SK-N-SH (cell line): ENCODE measurements around the gene LSP1.

Experiments
- CHD2 ChIP-seq: fragments of 150-350 bp; IDR thresholded peaks from 2 replicates; pipeline ENCODE4 v1.6.1; 2018; ENCODE audit warnings: low read length; ENCODE audit not compliant: partially characterized antibody
- POLR2AphosphoS5 ChIP-seq: IDR thresholded peaks from 2 replicates; pipeline ENCODE4 v1.6.1; 2012; ENCODE audit warnings: low read depth, low read length
- TF ChIP-seq, protein P1 (sequence below): fragments of 200-600 bp; sonication (generic); IDR thresholded peaks from 2 replicates; pipeline ENCODE4 v1.6.1; 2017; ENCODE audit warnings: antibody characterized with exemption, mild to moderate bottlenecking, moderate library complexity

DNA sequence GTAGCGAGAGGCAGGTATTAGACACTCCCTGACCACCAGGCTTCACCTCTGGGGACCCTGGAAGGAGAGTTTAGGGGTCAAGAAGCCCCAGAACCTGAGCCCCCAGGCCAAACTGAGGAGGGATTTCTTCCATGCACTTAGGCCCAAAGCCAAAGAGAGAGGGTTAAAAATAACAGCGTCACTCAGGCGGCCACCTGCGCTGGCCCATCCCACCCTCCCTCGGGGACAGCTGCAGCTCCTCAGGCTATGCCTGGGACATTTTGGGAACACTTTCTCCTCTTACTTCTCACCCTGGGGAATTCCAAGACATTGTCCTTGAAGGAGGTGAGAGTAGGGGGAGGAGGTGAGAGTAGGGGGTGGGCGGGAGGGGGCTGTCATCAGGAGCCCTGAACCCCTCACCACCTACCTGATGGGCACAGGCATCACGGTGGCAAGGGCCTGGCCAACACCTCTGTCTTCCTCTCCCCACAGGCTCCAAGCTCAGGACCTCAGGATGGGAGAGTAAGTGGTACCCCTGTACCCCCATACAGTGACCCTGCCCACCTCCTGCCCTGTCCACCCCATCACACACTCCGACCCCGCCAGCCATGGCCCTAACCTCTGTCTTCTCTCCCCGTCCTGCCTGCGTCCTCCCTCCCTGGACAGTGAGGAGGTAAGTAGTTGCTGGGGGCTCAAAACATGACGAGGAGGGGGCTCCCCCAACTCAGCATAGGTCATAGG lies 13.5 kb upstream of the LSP1 start:
- TF ChIP-seq POLR2AphosphoS5 = no peak
- no peak for TF ChIP-seq CHD2
- TF ChIP-seq, protein P1, sequence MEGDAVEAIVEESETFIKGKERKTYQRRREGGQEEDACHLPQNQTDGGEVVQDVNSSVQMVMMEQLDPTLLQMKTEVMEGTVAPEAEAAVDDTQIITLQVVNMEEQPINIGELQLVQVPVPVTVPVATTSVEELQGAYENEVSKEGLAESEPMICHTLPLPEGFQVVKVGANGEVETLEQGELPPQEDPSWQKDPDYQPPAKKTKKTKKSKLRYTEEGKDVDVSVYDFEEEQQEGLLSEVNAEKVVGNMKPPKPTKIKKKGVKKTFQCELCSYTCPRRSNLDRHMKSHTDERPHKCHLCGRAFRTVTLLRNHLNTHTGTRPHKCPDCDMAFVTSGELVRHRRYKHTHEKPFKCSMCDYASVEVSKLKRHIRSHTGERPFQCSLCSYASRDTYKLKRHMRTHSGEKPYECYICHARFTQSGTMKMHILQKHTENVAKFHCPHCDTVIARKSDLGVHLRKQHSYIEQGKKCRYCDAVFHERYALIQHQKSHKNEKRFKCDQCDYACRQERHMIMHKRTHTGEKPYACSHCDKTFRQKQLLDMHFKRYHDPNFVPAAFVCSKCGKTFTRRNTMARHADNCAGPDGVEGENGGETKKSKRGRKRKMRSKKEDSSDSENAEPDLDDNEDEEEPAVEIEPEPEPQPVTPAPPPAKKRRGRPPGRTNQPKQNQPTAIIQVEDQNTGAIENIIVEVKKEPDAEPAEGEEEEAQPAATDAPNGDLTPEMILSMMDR = no peak
